Activated CD8-positive, alpha-beta memory T cell treated with anti-CD3 and anti-CD28 coated beads, Interleukin-2, amount 10 ng/mL, durations not matched to agents 7 days and 5 days (primary cell): ENCODE results near the gene MRPL16. TPM values are rescaled to one million over a fixed set of nuclear protein-coding genes. Genes with fewer than 3 reads are reported as not detected.
A peak's percentile ranks its signal among the peaks of the same experiment; 100 is the strongest.

Experiments used
- ATAC-seq: fragments of 150-1000 bp; cut with Tn5 transposase; one replicate; pipeline ENCODE4 v1.10.0; 2021; ENCODE audit warnings: moderate library complexity
- CTCF ChIA-PET: fragments of 350-600 bp; sonication (Branson Sonifier 250); formaldehyde crosslinking; loops from one replicate; lab custom pipeline; 2021; ENCODE audit warnings: antibody characterized with exemption; lab: Charles Lee
- DNase-seq: peaks from one replicate; pipeline ENCODE4 v3.0.0-alpha.2; 2020
- H3K27ac Mint-ChIP-seq: one replicate; pipeline ENCODE4 v1.8.0; 2021; ENCODE audit warnings: mild to moderate bottlenecking, mixed read lengths
- H3K27me3 Mint-ChIP-seq: one replicate; pipeline ENCODE4 v1.8.0; 2021; ENCODE audit warnings: mixed read lengths
- H3K36me3 Mint-ChIP-seq: one replicate; pipeline ENCODE4 v1.8.0; 2021; ENCODE audit warnings: mild to moderate bottlenecking, mixed read lengths
- H3K4me1 Mint-ChIP-seq: one replicate; pipeline ENCODE4 v1.8.0; 2021; ENCODE audit warnings: mixed read lengths
- H3K4me3 Mint-ChIP-seq: one replicate; pipeline ENCODE4 v1.8.0; 2021; ENCODE audit warnings: mild to moderate bottlenecking, moderate library complexity, mixed read lengths
- H3K9me3 Mint-ChIP-seq: one replicate; pipeline ENCODE4 v1.8.0; 2022; ENCODE audit warnings: low read depth, mixed read lengths
- total RNA-seq, 2 experiments: library from RNA; stranded (reverse); gene quantifications; one replicate each; pipeline ENCODE4 v1.2.3, GENCODE V29; 2021

The MRPL16 gene
- total RNA-seq, 2 experiments from 2014 or later = 76.5 to 102 TPM

DNA sequence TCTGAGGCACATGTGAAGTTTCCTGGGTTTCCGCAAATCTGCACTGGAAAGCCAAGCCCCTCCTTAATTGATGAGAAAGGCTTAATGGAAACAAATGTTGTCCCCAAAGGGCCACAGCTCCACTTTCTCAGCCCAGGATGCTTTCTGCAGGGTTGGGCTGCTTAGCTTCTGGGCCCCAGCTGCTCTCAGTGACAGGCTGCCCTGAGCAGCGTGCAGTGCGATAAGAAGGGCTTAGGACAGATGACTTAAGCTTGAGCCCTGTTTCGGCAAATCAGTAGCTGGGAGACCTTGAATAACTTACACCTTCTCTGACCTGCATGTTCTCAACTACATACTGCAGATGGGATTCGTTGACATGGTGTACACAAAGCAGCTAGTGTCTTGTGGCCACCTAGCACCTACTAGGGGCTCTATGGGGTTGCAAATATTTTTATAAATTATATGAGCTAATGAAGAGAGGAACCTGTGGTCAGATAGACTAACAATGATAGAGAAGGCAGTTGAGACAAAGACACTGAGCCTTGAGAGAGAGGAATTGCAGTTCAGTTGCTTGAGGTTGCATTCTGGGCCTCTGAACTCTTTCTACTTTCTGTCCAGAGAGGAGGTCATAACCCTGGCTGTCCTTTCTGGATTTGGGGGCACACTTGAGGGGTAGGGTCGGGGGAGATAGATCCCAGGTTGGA is 43.9 kb downstream of the MRPL16 start:
- peaks cover 24% of the 10 kb centered on the region for H3K36me3 Mint-ChIP-seq
- DNase-seq = no peak
- H3K9me3 Mint-ChIP-seq = no peaks in the 10 kb centered on the region
- H3K27ac Mint-ChIP-seq = no peak overlapping the region
- no peaks in the 10 kb centered on the region for H3K27me3 Mint-ChIP-seq
- CTCF ChIA-PET = interaction anchor here (1.0 to 5.2 kb wide), 8 partner anchors 10 to 208 kb away, joined by 3 to 57 read pairs (median 5); partner anchors contain the start of genes MRPL16 and STX3
- H3K4me1 Mint-ChIP-seq = peaks cover 33% of the 10 kb centered on the region
- peak; percentile 48 for ATAC-seq
- no peak overlapping the region for H3K4me3 Mint-ChIP-seq

DNA sequence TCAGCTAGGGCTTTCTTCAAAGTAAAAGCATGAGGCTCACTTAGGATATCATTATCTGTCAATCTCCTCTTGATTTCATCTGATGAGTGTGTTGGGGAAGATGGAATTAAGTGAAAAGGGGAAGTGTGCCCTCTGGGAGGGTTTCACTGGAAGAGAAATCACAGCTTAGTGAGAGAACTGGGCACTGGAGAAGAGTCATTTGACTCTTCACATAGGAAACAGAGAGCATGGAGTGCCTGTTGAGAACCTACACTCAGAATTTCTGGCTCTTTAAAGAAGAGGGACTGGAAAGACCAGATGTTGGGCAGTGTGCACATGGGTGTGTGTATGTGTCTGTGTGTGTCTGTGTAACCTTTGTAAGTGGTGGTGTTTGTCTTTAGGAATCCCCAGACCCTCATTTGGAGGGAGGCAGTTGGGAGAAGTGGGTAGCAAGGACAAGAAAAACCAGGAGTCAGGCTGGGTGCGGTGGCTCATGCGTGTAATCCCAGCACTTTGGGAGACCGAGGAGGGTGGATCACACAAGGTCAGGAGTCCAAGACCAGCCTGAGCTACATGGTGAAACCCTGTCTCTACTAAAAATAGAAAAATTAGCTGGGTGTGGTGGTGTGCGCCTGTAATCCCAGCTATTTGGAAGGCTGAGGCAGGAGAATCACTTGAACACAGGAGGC is 45.4 kb downstream of the MRPL16 start:
- peak overlapping the region; percentile 25 for H3K27ac Mint-ChIP-seq
- ATAC-seq (no peak), DNase-seq (no peak)

DNA sequence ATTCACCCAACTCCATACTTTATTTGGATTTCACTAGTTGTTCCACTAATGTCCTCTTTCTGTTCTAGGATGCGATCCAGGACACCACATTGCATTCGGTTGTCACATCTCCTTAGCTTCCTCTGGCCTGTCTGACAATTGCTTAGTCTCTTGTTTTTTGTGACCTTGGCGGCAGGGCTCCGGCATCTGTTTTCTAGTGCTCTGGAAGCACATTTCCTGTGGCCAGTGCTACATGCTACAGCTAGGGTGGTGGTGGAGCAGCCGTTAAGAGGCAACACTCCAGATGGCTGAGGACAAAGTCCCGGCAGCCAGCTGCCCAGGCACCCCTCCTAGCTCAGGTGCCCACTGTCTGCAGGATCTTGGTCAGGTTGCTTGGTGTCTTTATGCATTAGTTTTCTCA is 48.6 kb downstream of the MRPL16 start:
- H3K4me3 Mint-ChIP-seq = no peak overlapping the region
- ATAC-seq (no peak), DNase-seq (no peak)
- CTCF ChIA-PET = no interaction called here
- no peaks in the 10 kb centered on the region for H3K9me3 Mint-ChIP-seq
- H3K4me1 Mint-ChIP-seq = peaks cover 53% of the 10 kb centered on the region
- peaks cover 31% of the 10 kb centered on the region for H3K36me3 Mint-ChIP-seq
- H3K27ac Mint-ChIP-seq = no peak overlapping the region
- H3K27me3 Mint-ChIP-seq = no peaks in the 10 kb centered on the region

More for the DNA sequence above, 45.4 kb downstream of the MRPL16 start:
- Mint-ChIP-seq H3K27me3 (no peaks in the 10 kb centered on the region), H3K36me3 (peaks cover 22% of the 10 kb centered on the region), H3K4me3 (no peak overlapping the region), H3K9me3 (no peaks in the 10 kb centered on the region), H3K4me1 (peaks cover 28% of the 10 kb centered on the region)
- CTCF ChIA-PET = interaction anchor here (1.7 to 5.2 kb wide), 2 partner anchors 10 to 36 kb away, joined by 7 to 57 read pairs; partner anchors contain the start of gene STX3

DNA sequence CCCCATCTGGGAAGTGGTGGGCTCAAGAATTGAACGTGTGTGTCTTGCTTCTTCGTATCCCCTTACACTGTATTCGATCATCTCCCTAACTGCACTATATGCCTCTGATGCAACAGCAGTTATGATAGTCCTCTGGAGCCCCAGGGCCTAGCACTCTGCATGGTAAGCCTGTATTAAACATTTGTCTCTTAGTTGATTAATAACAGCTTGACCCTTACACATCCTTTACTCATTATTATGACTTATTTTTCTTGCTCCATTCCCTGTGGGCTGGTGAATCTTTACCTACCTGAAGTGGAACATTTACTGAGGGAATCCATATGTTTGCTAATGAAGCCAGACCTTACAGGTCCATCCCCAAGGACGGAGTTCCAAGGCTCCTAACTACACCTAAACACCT is 49.8 kb downstream of the MRPL16 start:
- Mint-ChIP-seq H3K27ac (no peak overlapping the region), H3K36me3 (peaks cover 34% of the 10 kb centered on the region), H3K4me3 (no peak overlapping the region), H3K4me1 (peaks cover 57% of the 10 kb centered on the region), H3K27me3 (no peaks in the 10 kb centered on the region), H3K9me3 (no peaks in the 10 kb centered on the region)
- no peak for DNase-seq
- CTCF ChIA-PET = no interaction called here
- no peak for ATAC-seq

DNA sequence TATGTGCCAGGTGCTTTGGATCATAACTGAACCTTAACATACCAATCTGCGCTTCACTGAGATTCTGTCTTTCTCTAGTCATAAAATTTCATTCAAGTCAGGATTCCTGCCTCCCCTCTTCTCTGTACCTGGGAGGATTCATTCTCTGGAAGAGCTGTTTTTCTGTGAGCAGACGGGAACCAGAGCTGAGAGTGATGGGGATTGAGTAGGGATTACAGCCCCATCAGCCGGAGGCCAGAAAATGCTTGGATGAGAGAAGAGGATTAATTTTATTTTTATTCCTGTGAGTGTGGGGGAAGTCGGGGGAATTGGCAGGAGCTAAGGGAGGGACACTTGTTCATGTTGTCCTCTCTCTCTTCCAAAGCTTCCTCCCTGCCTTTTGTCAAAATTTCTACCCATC is 50.7 kb downstream of the MRPL16 start:
- no peak overlapping the region for H3K4me3 Mint-ChIP-seq
- no peaks in the 10 kb centered on the region for H3K27me3 Mint-ChIP-seq
- ATAC-seq (no peak), DNase-seq (no peak)
- H3K4me1 Mint-ChIP-seq = peaks cover 48% of the 10 kb centered on the region
- no peak overlapping the region for H3K27ac Mint-ChIP-seq
- H3K36me3 Mint-ChIP-seq = peaks cover 34% of the 10 kb centered on the region
- CTCF ChIA-PET = interaction anchor here (1.1 to 1.6 kb wide), 2 partner anchors 25 to 42 kb away, joined by 3 to 7 read pairs; no protein-coding TSS in a partner anchor
- H3K9me3 Mint-ChIP-seq = no peaks in the 10 kb centered on the region

GRCh38 chr11:59758401-59759037 is 52.1 kb downstream of the MRPL16 start:
- no peak overlapping the region for H3K4me3 Mint-ChIP-seq
- H3K36me3 Mint-ChIP-seq = peaks cover 34% of the 10 kb centered on the region

GRCh38 chr11:59756845-59757244 is 53.7 kb downstream of the MRPL16 start:
- Mint-ChIP-seq H3K36me3 (peaks cover 24% of the 10 kb centered on the region), H3K27me3 (no peaks in the 10 kb centered on the region), H3K4me1 (peaks cover 40% of the 10 kb centered on the region), H3K9me3 (no peaks in the 10 kb centered on the region), H3K4me3 (peak overlapping the region; percentile 86), H3K27ac (no peak overlapping the region)
- CTCF ChIA-PET = interaction anchor here (1.5 to 8.3 kb wide), 5 partner anchors 10 to 495 kb away, joined by 3 to 104 read pairs (median 50); partner anchors contain the start of gene MRPL16
- DNase-seq = no peak
- ATAC-seq = no peak

More at GRCh38 chr11:59758401-59759037, 52.1 kb downstream of the MRPL16 start:
- ATAC-seq (no peak), DNase-seq (no peak)
- no peaks in the 10 kb centered on the region for H3K9me3 Mint-ChIP-seq
- H3K4me1 Mint-ChIP-seq = peaks cover 45% of the 10 kb centered on the region
- H3K27me3 Mint-ChIP-seq = no peaks in the 10 kb centered on the region
- CTCF ChIA-PET = interaction anchor here (1.3 to 1.6 kb wide), 2 partner anchors 14 to 43 kb away, joined by 3 to 7 read pairs; no protein-coding TSS in a partner anchor
- H3K27ac Mint-ChIP-seq = no peak overlapping the region

GRCh38 chr11:59756558-59756840 is 54.1 kb downstream of the MRPL16 start:
- Mint-ChIP-seq H3K36me3 (peaks cover 23% of the 10 kb centered on the region), H3K27ac (no peak overlapping the region), H3K27me3 (no peaks in the 10 kb centered on the region), H3K4me1 (peaks cover 39% of the 10 kb centered on the region), H3K4me3 (peak overlapping the region; percentile 86), H3K9me3 (no peaks in the 10 kb centered on the region)
- CTCF ChIA-PET = interaction anchor here (1.5 to 8.3 kb wide), 8 partner anchors 10 to 495 kb away, joined by 3 to 104 read pairs (median 24); partner anchors contain the start of gene MRPL16
- no peak for ATAC-seq
- no peak for DNase-seq

Other genes with a start within 250 kb of the MRPL16 start
- gene OSBP, start 195.0 kb downstream of the MRPL16 start, total RNA-seq = 10 to 100 TPM; 36.6 to 38.0 TPM
- gene PATL1, start 141.7 kb downstream of the MRPL16 start, total RNA-seq = 10 to 100 TPM; 56.7 to 62.6 TPM
- not detected for gene OR10V1, start 96.9 kb downstream of the MRPL16 start, total RNA-seq
- 10 to 100 TPM; 76.1 to 82.2 TPM for gene STX3, start 55.4 kb downstream of the MRPL16 start, total RNA-seq
- not detected for gene CBLIF, start 34.7 kb upstream of the MRPL16 start, total RNA-seq
- gene TCN1, start 55.7 kb upstream of the MRPL16 start, total RNA-seq = not detected
- not detected for gene OOSP3, start 68.0 kb upstream of the MRPL16 start, total RNA-seq
- gene OOSP1, start 127.7 kb upstream of the MRPL16 start, total RNA-seq = not detected
- gene OOSP4A, start 153.3 kb upstream of the MRPL16 start, total RNA-seq = not detected
- not detected for gene OOSP4B, start 206.4 kb upstream of the MRPL16 start, total RNA-seq
- not detected for gene OOSP2, start 229.6 kb upstream of the MRPL16 start, total RNA-seq
- gene MS4A3, start 245.9 kb upstream of the MRPL16 start, total RNA-seq = not detected